Measurements from ENCODE around the gene DNAJC4.

DNA sequence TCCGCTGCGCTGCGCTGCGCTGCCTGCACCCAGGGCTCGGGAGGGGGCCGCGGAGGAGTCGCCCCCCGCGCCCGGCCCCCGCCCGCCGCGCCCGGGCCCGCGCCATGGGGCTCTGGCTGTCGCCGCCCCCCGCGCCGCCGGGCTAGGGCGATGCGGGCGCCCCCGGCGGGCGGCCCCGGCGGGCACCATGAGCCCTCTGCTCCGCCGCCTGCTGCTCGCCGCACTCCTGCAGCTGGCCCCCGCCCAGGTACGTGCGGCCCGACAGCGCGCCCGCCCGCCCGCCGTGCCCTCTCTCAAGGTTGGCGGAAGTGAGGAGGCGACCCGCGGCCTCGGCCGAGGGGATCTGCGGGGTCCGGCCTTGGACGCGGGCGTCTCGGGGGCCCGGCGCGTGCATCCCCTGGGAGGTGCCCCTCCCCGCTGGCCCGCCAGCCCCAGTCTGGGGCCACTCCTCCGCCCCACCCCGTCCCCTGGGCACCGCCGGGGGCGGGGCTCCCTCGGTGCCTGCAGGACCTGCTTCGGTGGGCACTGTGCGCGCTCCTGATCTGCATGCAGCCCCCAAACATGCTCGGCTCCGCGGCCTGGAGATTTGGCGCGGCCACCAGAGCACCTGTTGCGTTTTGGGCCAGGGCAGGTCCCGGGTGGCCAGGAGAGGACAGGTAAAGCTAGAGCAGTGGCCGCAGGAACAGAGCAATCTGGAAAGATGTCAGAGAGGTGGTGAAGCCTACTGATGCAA lies 4.5 kb downstream of the DNAJC4 start:
- TF ChIP-seq NR3C1 (CRISPR knock-in tag; conservative IDR thresholded peaks at IDR 0.05; ENCODE audit: low read depth) = no peak
- TF ChIP-seq CTCF (IDR thresholded peaks at IDR 0.05) = no peak
- TF ChIP-seq, protein P1, sequence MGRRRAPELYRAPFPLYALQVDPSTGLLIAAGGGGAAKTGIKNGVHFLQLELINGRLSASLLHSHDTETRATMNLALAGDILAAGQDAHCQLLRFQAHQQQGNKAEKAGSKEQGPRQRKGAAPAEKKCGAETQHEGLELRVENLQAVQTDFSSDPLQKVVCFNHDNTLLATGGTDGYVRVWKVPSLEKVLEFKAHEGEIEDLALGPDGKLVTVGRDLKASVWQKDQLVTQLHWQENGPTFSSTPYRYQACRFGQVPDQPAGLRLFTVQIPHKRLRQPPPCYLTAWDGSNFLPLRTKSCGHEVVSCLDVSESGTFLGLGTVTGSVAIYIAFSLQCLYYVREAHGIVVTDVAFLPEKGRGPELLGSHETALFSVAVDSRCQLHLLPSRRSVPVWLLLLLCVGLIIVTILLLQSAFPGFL (CRISPR knock-in tag; IDR thresholded peaks at IDR 0.05; ENCODE audit: borderline replicate concordance) = no peak
- TF ChIP-seq GABPB1 (CRISPR knock-in tag; IDR thresholded peaks at IDR 0.05) = no peak
- TF ChIP-seq PRRX2 (CRISPR knock-in tag; IDR thresholded peaks at IDR 0.05) = no peak
- TF ChIP-seq TCF7 (CRISPR knock-in tag; IDR thresholded peaks at IDR 0.05; ENCODE audit: low read depth) = no peak

Measured in WTC11 (cell line).